ENCODE data around the gene RNF220. TPM values are rescaled to one million over a fixed set of nuclear protein-coding genes. Genes with fewer than 3 reads are reported as not detected.

RNF220 gene
- total RNA-seq, 4 donors from 2014 or later: 116 to 140 (median 123) TPM

DNA sequence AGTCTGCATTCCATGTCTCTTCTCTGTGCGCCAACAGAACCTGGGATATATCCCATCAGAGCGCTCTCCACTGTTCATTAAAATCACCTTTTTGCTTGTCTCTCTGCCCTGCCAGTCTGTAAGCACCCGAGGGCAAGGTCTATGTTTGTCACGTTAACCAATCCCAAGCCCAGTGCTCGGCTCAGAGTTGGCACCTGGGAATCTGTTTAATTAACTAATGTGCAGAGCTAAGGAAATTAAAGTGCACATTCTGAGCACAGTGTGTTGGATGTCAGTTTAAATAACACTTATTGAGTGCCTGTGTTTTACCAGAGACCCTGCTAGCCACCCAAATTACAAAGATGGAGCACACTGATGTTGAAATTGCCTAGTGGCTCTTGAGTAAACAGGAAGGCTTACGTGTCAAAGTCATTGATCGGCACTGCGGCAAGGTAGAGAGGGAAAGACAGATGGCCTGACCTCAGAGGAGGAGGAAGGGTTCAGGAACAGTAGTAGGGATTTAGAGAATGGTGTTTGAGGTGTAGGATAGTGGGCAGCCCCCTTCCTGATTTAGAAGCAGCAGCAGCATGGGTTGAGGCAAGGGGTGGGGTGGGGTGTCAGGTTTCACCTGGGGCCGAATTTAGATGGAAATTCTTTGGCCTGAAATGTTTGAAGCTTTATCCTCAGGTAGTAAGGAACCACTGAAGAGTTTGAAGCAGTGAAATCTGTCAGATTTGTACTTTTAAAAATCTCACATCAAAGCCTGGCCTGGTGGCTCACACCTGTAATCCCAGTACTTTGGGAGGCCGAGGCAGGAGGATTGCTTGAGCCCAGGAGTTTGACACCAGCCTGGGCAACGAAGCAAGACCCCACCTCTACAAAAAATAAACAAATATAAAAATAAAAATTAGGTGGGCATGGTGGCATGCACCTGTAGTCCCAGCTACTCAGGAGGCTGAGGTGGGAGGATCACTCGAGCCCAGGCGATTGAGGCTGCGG lies 277.1 kb downstream of the RNF220 start:
- no peak for DNase-seq (ENCODE audit: low spot score in 2 of 2)

DNA sequence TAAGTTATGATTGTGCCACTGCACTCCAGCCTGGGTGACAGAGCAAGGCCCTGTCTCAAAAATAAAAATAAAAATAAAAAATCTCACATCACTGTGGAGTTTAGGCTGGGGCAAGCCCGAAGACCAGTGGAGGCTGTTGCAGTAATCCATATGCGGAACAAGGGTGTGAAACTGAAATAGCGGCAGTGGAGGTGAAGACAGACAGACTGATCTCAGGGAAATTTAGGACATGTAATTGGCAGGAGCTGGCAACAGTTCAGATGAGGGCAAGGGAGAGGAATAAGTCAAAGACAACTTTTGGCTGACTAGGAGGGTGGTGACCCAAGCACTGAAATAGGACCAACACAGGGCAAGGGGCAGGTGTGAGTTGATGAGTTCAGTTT lies 277.8 kb downstream of the RNF220 start:
- intact Hi-C loops (cut with DNase I; ENCODE audit: low total_unique reads): no loop called here
- no peak for TF ChIP-seq CTCF (IDR thresholded peaks at IDR 0.05)
- no peak for TF ChIP-seq POLR2A (IDR thresholded peaks at IDR 0.05)
- DNase-seq (ENCODE audit: low spot score in 2 of 2): no peak
- H3K4me3 ChIP-seq (ENCODE audit: low read depth, poor library complexity, severe bottlenecking): no peak overlapping the region
- 93 to 97% methylated on average over 3 of the region's 3 CpGs for WGBS, 2 donors

More for the DNA sequence above, 277.1 kb downstream of the RNF220 start:
- intact Hi-C loops (cut with DNase I; ENCODE audit: low total_unique reads): no loop called here
- TF ChIP-seq POLR2A (IDR thresholded peaks at IDR 0.05) (no peak), CTCF (IDR thresholded peaks at IDR 0.05) (no peak)
- H3K4me3 ChIP-seq (ENCODE audit: low read depth, poor library complexity, severe bottlenecking): no peak overlapping the region
- 85 to 86% methylated on average over 14 of the region's 14 CpGs for WGBS, 2 donors

DNA sequence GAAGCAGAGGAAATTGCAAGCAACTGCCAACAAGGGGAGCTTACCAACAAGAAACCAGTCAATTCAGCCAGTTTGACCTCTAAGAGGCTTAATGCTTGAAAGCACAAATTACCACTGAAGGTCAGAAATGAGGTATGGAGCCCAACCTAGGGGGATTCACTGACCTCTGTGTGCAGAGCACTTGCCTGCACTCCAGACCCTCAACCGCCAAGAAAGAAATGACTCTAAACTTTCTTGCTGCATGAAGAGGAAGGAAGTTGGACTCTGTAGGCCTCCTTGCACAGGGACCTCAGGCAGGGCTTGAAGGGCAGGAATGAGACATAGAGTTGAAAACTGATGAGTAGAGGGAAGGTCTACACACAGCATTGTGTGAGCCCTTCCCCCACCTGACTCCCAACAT lies 279.5 kb downstream of the RNF220 start:
- no peak overlapping the region for H3K4me3 ChIP-seq (ENCODE audit: low read depth, poor library complexity, severe bottlenecking)
- TF ChIP-seq POLR2A (IDR thresholded peaks at IDR 0.05) (no peak), CTCF (IDR thresholded peaks at IDR 0.05) (no peak)
- intact Hi-C loops (cut with DNase I; ENCODE audit: low total_unique reads): no loop called here
- WGBS, 2 donors: 75 to 79% methylated on average over 1 of the region's 1 CpG
- no peak for DNase-seq (ENCODE audit: low spot score in 2 of 2)

DNA sequence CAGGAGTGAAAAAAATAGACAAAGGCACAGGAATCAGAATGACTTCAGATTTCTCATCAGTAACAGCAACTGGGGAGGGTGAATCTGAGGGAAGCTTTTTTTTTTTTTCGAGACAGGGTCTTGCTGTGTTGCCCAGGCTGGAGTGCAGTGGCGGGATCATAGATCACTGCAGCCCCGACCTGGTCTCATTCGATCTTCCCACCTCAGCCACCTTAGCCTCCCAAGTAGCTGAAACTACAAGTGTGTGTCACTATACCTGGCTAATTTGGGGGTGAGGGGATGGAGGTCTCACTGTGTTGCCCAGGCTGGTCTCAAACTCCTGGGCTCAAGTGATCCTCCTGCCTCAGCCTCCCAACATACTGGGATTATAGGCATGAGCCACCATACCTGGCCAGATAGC lies 280.2 kb downstream of the RNF220 start:
- intact Hi-C loops (cut with DNase I; ENCODE audit: low total_unique reads): no loop called here
- TF ChIP-seq POLR2A (IDR thresholded peaks at IDR 0.05): no peak
- TF ChIP-seq CTCF (IDR thresholded peaks at IDR 0.05): no peak
- no peak overlapping the region for H3K4me3 ChIP-seq (ENCODE audit: low read depth, poor library complexity, severe bottlenecking)
- no peak for DNase-seq (ENCODE audit: low spot score in 2 of 2)
- WGBS, 2 donors: 92 to 96% methylated on average over 4 of the region's 4 CpGs

- no peak for DNase-seq (ENCODE audit: low spot score in 2 of 2)
- intact Hi-C loops (cut with DNase I; ENCODE audit: low total_unique reads): loop anchor here (2.0 kb wide), 1 partner anchor 71 kb away; no protein-coding TSS in a partner anchor
- no peak overlapping the region for H3K4me3 ChIP-seq (ENCODE audit: low read depth, poor library complexity, severe bottlenecking)
- TF ChIP-seq CTCF (IDR thresholded peaks at IDR 0.05) (no peak), POLR2A (IDR thresholded peaks at IDR 0.05) (no peak)
- 68 to 71% methylated on average over 8 of the region's 8 CpGs for WGBS, 2 donors
Measured at GRCh38 chr1:44685881-44686280, 280.8 kb downstream of the RNF220 start.
